Neural crest cell (in vitro differentiated cells): ENCODE measurements around the gene RANBP17. TPM values are rescaled to one million over a fixed set of nuclear protein-coding genes. Genes with fewer than 3 reads are reported as not detected.

Source experiments
- DNase-seq: peaks from one replicate; pipeline ENCODE4 v3.0.0; 2021; ENCODE audit warnings: low read depth, mixed read lengths, low spot score
- H3K27ac Mint-ChIP-seq: one replicate; pipeline ENCODE4 v1.8.0; 2021; ENCODE audit warnings: mild to moderate bottlenecking, mixed read lengths; ENCODE audit not compliant: unreplicated experiment
- H3K27me3 Mint-ChIP-seq: 2 replicates; pipeline ENCODE4 v1.8.0; 2021; ENCODE audit warnings: low read depth, mild to moderate bottlenecking, mixed read lengths
- H3K36me3 Mint-ChIP-seq: 2 replicates; pipeline ENCODE4 v1.8.0; 2021; ENCODE audit warnings: low read depth, mild to moderate bottlenecking, mixed read lengths
- H3K4me1 Mint-ChIP-seq: 2 replicates; pipeline ENCODE4 v1.8.0; 2021; ENCODE audit warnings: mixed read lengths
- H3K4me3 Mint-ChIP-seq: one replicate; pipeline ENCODE4 v1.8.0; 2021; ENCODE audit warnings: mild to moderate bottlenecking, mixed read lengths
- H3K9me3 Mint-ChIP-seq: 2 replicates; pipeline ENCODE4 v1.8.0; 2021; ENCODE audit warnings: mixed read lengths
- total RNA-seq: library from RNA; stranded (reverse); gene quantifications from 2 replicates; pipeline ENCODE4 v1.2.1, GENCODE V29; 2021
- TF ChIP-seq, protein P1 (sequence below): fragments of 200-600 bp; sonication (generic); conservative IDR thresholded peaks from 2 replicates; pipeline ENCODE4 v1.5.0; 2021; ENCODE audit warnings: antibody characterized with exemption, mild to moderate bottlenecking

Gene RANBP17
- total RNA-seq, 1 donor from 2014 or later = 26.9 TPM

DNA sequence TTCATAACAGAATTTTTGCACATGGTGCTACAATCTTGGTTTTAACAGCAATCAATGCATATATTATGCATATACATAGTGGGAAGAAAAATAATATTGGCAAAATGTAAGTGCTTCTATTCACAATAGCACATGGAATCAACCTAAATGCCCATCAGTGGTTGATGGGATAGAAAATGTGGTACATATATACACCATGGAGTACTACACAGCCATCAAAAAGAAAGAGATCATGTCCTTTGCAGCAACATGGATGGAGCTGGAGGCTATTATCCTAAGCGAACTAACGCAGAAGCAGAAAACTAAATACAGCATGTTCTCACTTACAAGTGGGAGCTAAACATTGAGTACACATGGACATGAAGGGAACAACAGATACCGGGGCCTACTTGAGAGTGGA lies 410.0 kb downstream of the RANBP17 start:
- no peak for DNase-seq
- TF ChIP-seq, protein P1, sequence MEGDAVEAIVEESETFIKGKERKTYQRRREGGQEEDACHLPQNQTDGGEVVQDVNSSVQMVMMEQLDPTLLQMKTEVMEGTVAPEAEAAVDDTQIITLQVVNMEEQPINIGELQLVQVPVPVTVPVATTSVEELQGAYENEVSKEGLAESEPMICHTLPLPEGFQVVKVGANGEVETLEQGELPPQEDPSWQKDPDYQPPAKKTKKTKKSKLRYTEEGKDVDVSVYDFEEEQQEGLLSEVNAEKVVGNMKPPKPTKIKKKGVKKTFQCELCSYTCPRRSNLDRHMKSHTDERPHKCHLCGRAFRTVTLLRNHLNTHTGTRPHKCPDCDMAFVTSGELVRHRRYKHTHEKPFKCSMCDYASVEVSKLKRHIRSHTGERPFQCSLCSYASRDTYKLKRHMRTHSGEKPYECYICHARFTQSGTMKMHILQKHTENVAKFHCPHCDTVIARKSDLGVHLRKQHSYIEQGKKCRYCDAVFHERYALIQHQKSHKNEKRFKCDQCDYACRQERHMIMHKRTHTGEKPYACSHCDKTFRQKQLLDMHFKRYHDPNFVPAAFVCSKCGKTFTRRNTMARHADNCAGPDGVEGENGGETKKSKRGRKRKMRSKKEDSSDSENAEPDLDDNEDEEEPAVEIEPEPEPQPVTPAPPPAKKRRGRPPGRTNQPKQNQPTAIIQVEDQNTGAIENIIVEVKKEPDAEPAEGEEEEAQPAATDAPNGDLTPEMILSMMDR = no peak
- no peaks in the 10 kb centered on the region for H3K9me3 Mint-ChIP-seq
- no peaks in the 10 kb centered on the region for H3K27me3 Mint-ChIP-seq
- H3K36me3 Mint-ChIP-seq = peaks cover 2% of the 10 kb centered on the region
- no peak overlapping the region for H3K4me3 Mint-ChIP-seq
- H3K27ac Mint-ChIP-seq = no peak overlapping the region
- H3K4me1 Mint-ChIP-seq = peaks cover 13% of the 10 kb centered on the region

DNA sequence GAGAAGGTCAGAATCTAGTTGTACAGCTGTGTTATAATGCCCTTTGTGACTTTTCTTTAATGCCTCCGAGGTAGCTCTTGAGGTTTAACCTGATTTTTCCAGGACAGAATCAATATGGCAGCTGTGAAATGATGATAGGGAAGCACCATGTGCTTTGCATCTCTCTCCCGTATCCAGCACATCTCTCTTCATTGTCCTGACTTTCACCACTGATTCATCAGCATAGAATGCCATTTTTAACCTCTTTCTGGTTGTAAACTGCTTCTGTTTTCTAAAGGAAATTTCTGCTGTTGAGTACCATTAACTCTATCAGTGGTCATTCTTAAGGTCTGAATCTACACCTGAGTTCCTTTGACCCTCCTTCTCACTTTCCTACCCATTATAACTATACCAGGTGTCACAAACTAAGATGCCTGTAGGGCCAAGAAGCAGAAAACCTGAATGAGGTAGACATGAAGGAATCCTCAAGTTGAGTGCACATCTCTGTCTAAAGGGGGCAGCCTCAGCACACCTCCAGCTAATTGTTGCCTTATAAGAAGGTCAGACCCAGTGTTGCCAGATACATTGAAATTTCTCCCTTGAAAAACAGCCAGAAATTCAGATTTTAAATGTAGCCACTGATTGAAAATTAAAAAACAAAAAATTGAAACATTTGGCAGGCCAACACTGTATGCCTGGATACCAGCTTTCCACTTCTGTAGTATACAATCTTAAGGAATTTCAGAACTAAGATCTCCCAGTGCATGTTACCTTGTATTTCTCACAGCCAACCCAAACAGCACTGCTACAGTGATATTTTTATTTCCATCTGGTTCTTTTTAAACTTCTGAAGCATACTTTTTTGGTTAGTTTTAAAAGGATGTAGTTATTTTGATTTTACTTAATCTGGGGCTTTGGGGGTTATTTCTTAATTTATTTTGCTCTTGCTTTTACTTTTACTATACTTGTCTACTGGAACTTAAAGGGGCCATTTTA lies 411.5 kb downstream of the RANBP17 start:
- Mint-ChIP-seq H3K4me1 (peaks cover 13% of the 10 kb centered on the region), H3K36me3 (peaks cover 2% of the 10 kb centered on the region), H3K4me3 (no peak overlapping the region), H3K27me3 (no peaks in the 10 kb centered on the region), H3K27ac (no peak overlapping the region), H3K9me3 (no peaks in the 10 kb centered on the region)
- TF ChIP-seq, protein P1 = peak; percentile 57
- no peak for DNase-seq

DNA sequence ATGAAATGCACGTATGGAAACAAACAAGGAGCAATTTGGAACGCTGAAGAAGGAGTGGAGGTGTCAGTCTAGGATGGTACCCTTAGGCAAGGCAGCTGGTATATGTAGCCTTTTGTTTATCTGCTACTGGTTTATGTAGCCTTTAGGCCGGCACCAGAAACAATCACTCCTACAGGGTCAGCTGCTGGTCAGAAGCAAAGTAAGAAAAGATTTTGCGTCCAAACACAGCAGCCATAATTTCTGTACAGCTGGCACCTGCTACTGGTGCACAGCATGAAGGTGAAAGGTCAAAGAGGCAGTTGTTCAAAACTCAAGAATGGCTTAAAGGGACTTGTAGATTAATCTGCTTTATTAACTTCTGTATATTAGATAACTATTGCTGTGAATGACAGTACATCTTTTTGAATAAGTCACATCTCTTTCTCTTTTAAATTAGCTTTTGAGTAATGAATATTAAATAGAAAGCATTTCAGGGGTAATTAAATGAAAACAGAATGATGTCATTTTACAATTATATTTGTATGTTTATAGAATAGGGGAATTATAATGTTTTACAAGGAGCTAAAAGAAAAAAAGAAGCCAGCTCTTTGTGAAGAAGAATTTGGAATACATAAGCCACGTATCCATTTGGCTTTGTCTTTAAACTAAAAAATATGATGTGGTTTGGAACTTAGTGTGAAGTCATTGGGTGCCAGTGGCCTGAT lies 414.2 kb downstream of the RANBP17 start:
- DNase-seq = no peak
- Mint-ChIP-seq H3K27me3 (no peaks in the 10 kb centered on the region), H3K4me3 (no peak overlapping the region), H3K27ac (no peak overlapping the region), H3K36me3 (peaks cover 2% of the 10 kb centered on the region), H3K4me1 (peaks cover 9% of the 10 kb centered on the region), H3K9me3 (no peaks in the 10 kb centered on the region)
- TF ChIP-seq, protein P1 = no peak

DNA sequence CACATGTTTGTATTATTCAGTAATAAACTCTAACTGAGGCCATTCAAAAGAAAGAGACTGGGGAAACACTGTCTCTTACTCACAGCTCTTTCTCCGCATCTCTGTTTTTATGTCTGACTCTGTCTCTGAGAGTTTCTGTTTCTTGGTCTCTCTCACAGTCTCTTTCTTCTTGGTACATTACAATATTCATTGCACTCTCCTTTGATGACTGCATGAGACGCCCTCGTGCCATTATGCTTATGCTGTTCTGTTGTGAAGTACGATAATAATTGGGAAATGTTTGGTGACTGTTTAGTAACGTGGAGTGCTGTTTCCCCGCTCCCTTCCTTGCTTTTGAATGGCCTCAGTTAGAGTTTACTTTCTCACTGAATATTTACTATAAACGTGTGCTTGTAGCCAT lies 421.9 kb downstream of the RANBP17 start:
- Mint-ChIP-seq H3K4me3 (no peak overlapping the region), H3K36me3 (no peaks in the 10 kb centered on the region), H3K4me1 (no peaks in the 10 kb centered on the region), H3K9me3 (no peaks in the 10 kb centered on the region), H3K27me3 (no peaks in the 10 kb centered on the region), H3K27ac (no peak overlapping the region)
- TF ChIP-seq, protein P1 = no peak
- no peak for DNase-seq

DNA sequence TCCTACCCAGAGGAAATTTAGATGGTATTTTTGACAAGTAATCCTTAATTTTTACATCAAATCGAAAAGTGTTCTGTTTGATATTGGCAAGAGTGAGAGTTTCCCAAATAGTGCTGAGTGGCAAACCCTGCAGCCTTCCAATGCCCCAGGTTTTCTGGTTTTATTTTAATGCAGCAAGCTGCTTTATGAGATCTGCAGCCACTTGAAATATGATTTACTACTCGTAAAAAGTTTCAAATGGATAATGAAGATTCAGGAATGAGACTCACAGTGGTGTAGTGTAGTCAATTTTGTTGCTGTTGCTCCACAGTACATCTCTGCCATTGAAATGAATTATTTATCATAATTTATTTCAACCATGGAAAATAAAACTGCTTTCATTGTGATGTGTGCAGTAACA lies 423.6 kb downstream of the RANBP17 start:
- Mint-ChIP-seq H3K27me3 (no peaks in the 10 kb centered on the region), H3K9me3 (no peaks in the 10 kb centered on the region), H3K27ac (no peak overlapping the region), H3K4me1 (no peaks in the 10 kb centered on the region), H3K4me3 (no peak overlapping the region), H3K36me3 (no peaks in the 10 kb centered on the region)
- DNase-seq = no peak
- TF ChIP-seq, protein P1 = no peak
